Lower lobe of right lung (tissue), 2 donors: ENCODE results near the gene SMTNL1. TPM values are rescaled to one million over a fixed set of nuclear protein-coding genes. Genes with fewer than 3 reads are reported as not detected.
A peak's percentile ranks its signal among the peaks of the same experiment; 100 is the strongest.
"Not testable (repeated sequence)": the region's sequence is repeated elsewhere in the genome, so short reads cannot be mapped to it uniquely, and the experiment has no call there.

Source experiments
- ATAC-seq, 2 donors: fragments of 200-7000 bp; cut with Tn5 transposase; one replicate each; pipeline ENCODE4 v1.9.1; 2020 to 2022; ENCODE audit warnings: mild to moderate bottlenecking in 2 of 2, moderate library complexity in 2 of 2
- DNase-seq: peaks from one replicate; pipeline ENCODE4 v3.0.0-alpha.2; 2020
- H3K27ac ChIP-seq: fragments of 200-600 bp; one replicate; pipeline ENCODE4 v1.8.0; 2022
- H3K27me3 ChIP-seq: fragments of 200-600 bp; one replicate; pipeline ENCODE4 v1.8.0; 2022; ENCODE audit warnings: low read depth
- H3K36me3 ChIP-seq: fragments of 200-600 bp; one replicate; pipeline ENCODE4 v1.8.0; 2022; ENCODE audit warnings: mild to moderate bottlenecking
- H3K4me1 ChIP-seq: fragments of 200-600 bp; one replicate; pipeline ENCODE4 v1.8.0; 2022
- H3K4me3 ChIP-seq: fragments of 200-600 bp; one replicate; pipeline ENCODE4 v1.8.0; 2022; ENCODE audit warnings: mild to moderate bottlenecking
- H3K9me3 ChIP-seq: fragments of 200-600 bp; one replicate; pipeline ENCODE4 v1.8.0; 2022
- intact Hi-C: fragments of 100-400 bp; cut with DNase I; formaldehyde crosslinking; loops from one replicate; pipeline ENCODE4 v1.11.0; 2022
- total RNA-seq: library from RNA; stranded (reverse); fragmentation: NEBNext Ultra II Directional; extraction: Animal tissue kit (Norgen Biotek cat#: 25700); gene quantifications from one replicate; pipeline ENCODE4 v1.2.1, GENCODE V29; 2021
- TF ChIP-seq, protein P1 (sequence below): fragments of 200-600 bp; IDR thresholded peaks from one replicate; pipeline ENCODE4 v1.8.0; 2022; ENCODE audit warnings: antibody characterized with exemption, mild to moderate bottlenecking
- donor health status: DM: no; HTN: yes; CAD: no; lungs with severe emphysema.

Gene SMTNL1
- total RNA-seq, 1 donor from 2014 or later = not detected

DNA sequence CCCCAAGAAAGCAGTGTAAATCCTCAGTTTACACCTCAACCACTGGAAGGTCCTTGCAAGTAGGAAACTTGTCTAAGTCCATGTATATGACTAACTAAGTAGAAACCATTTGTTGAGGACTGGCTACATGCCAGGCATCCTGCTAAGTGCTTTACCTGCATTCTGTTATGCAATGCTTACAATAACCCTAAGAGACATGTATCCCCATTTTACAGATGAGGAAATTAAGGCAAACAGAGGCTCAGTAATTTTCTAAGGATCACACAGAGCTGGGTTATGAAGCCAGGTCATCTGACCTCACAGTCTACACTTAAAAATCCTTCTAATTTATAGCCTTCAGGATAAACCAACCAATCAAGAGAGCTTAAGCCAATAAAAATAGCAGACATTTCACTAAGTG is 8.4 kb upstream of the SMTNL1 start:
- DNase-seq (no peak), ATAC-seq (no peak)
- Histone ChIP-seq H3K4me1 (peaks cover 19% of the 10 kb centered on the region), H3K36me3 (peaks cover 15% of the 10 kb centered on the region), H3K4me3 (no peak overlapping the region), H3K27me3 (no peaks in the 10 kb centered on the region), H3K9me3 (no peaks in the 10 kb centered on the region), H3K27ac (no peak overlapping the region)
- intact Hi-C loops = no loop called here
- TF ChIP-seq, protein P1, sequence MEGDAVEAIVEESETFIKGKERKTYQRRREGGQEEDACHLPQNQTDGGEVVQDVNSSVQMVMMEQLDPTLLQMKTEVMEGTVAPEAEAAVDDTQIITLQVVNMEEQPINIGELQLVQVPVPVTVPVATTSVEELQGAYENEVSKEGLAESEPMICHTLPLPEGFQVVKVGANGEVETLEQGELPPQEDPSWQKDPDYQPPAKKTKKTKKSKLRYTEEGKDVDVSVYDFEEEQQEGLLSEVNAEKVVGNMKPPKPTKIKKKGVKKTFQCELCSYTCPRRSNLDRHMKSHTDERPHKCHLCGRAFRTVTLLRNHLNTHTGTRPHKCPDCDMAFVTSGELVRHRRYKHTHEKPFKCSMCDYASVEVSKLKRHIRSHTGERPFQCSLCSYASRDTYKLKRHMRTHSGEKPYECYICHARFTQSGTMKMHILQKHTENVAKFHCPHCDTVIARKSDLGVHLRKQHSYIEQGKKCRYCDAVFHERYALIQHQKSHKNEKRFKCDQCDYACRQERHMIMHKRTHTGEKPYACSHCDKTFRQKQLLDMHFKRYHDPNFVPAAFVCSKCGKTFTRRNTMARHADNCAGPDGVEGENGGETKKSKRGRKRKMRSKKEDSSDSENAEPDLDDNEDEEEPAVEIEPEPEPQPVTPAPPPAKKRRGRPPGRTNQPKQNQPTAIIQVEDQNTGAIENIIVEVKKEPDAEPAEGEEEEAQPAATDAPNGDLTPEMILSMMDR = no peak

DNA sequence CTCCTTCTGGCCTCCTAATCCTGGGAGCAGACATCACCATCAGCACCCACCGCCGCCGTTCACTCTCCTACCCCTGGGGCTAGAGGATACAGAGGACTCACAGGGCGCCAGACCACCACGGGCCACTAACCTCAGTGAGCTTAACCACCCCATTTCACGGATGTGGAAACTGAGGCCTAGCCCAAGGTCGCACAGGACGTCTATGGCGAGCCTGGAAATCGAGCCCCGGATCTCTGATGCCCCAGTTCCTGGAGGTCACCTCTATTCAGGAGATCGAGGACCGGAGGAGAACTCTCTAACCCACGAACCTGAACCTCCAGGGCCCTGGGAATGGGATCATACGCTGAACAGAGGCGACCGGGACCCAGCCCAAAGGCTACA is 7.2 kb upstream of the SMTNL1 start:
- H3K27me3 ChIP-seq = no peaks in the 10 kb centered on the region
- peak overlapping the region; percentile 69 for H3K4me3 ChIP-seq
- peaks cover 15% of the 10 kb centered on the region for H3K36me3 ChIP-seq
- TF ChIP-seq, protein P1 = no peak
- peak; percentile 51 for DNase-seq
- H3K4me1 ChIP-seq = peaks cover 19% of the 10 kb centered on the region
- H3K9me3 ChIP-seq = no peaks in the 10 kb centered on the region
- ATAC-seq = peak in 1 of 2 donors; percentile 17
- intact Hi-C loops = no loop called here
- peak overlapping the region; percentile 75 for H3K27ac ChIP-seq

DNA sequence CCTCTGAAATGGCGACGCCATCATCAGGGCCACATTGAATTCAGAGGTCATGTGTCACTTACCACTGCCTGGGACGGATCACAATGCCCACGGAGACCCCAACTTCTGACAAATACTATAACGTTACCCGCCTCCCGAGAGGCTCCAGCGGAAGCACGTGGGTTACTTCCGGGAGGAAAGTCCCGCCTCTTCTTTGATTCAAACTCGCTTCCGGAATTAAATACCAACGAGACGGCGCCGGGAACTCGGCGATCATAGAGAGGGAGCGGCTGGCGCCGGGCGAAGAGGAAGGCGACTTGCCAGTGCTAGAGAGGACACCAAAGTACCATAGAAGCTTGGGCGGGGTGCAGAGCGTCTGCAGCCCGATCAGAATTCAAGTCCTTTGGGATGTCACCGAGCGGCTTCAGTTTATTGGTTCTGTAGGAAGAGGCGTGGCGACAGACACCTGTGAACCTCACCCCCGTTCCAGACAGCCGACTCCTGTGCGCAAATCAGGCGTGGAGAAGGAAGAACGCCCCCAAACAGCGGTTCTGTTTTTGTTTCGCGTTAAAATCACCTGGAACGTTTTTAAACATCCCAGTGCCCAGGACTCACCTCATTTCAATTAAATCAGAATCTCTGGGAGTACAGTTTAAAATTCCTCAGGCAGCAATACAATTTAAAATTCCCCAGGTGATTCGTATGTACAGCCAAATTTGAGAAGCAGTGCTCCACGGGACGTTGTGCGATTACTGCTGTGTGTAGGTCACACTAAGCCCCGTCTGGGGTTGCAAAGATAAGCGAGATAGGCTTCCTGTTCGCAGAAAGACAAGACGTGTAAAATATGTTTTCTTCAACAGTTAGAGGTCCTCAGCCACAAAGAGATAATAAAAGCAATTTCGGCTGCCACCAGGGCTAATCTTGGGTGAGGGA is 6.5 kb upstream of the SMTNL1 start, which contains the start of gene TIMM10:
Gene TIMM10, minus strand, starts transcription at position 159 of the 912 bp plus-strand sequence. CDS start 565 bp downstream, outside the sequence.
- peak; percentile 98 for ATAC-seq
- Histone ChIP-seq H3K4me3 (peak within 1 kb of the TSS; percentile 69), H3K36me3 (peaks cover 15% of the 10 kb centered on the region), H3K9me3 (no peaks in the 10 kb centered on the region), H3K4me1 (peaks cover 19% of the 10 kb centered on the region), H3K27me3 (no peaks in the 10 kb centered on the region), H3K27ac (peak within 1 kb of the TSS; percentile 75)
- peak; percentile 97 for DNase-seq
- intact Hi-C loops = no loop called here
- TF ChIP-seq, protein P1 = no peak

DNA sequence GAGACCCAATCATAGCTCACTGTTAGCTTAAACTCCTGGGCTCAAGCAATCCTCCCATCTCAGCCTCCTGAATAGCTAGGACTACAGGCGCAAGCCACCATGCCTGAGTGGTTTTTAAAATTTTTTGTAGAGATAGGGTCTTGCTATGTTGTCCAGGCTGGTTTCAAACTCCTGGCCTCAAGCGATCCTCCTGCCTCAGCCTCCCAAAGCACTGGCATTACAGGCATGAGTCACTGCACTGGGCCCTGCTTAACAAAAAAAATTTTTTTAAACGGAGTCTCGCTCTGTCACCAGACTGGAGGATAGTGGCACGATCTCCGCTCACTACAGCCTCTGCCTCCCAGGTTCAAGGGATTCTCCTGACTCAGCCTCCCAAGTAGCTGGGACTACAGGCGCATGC is 2.9 kb upstream of the SMTNL1 start:
- DNase-seq, intact Hi-C loops, H3K36me3 ChIP-seq, H3K9me3 ChIP-seq, ATAC-seq, H3K27ac ChIP-seq, H3K27me3 ChIP-seq, H3K4me3 ChIP-seq: not testable (repeated sequence)
- peaks cover 13% of the 10 kb centered on the region for H3K4me1 ChIP-seq

DNA sequence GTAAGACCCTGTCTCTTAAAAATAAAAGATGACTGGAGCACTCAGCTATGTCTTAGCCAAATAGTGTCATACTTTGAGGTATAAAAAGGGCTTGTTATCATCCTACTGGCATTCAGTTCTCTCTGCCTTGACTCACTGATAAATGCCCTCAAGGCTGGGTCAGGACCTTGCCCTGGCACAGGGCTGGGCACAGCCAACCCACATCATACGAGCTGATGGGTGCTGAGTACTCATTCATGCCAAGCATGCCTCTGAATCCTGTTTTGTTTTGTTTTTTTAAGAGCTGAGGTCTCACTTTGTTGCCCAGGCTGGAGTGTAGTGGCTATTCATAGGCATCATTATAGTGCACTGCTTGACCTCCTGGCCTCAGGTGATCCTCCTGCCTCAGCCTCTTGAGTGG is 1.9 kb downstream of the SMTNL1 start:
- Histone ChIP-seq H3K36me3 (no peaks in the 10 kb centered on the region), H3K4me3 (no peak overlapping the region), H3K27ac (no peak overlapping the region), H3K4me1 (no peaks in the 10 kb centered on the region), H3K9me3 (no peaks in the 10 kb centered on the region), H3K27me3 (no peaks in the 10 kb centered on the region)
- ATAC-seq (no peak), DNase-seq (no peak)
- intact Hi-C loops = no loop called here
- TF ChIP-seq, protein P1 = no peak

DNA sequence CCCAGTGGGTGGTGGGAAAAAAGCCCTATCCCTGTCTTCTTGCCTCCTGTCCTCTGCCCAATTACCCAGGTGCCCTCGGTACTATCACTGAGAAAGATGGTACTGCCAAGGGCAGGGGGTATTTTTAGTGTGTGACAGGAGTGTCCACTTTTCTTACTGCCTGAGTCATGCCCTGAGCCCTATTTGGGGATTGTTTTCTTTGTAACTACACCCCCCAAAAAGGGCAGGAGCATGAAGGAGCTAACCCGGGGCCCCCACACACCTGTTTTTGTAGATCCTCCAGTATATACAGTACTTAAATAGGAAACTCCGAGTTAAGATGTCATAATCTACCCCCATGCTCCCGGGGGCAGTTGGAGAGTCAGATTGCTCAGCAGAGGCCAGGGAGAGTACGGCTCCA is 3.8 kb downstream of the SMTNL1 start:
- ATAC-seq (no peak), DNase-seq (no peak)
- TF ChIP-seq, protein P1 = no peak
- no peaks in the 10 kb centered on the region for H3K9me3 ChIP-seq
- H3K4me3 ChIP-seq = no peak overlapping the region
- H3K36me3 ChIP-seq = no peaks in the 10 kb centered on the region
- no peak overlapping the region for H3K27ac ChIP-seq
- no peaks in the 10 kb centered on the region for H3K4me1 ChIP-seq
- intact Hi-C loops = no loop called here
- no peaks in the 10 kb centered on the region for H3K27me3 ChIP-seq
